Measurements from ENCODE around the gene ANKS1A. TPM values are rescaled to one million over a fixed set of nuclear protein-coding genes. Genes with fewer than 3 reads are reported as not detected.

The ANKS1A gene
- total and polyA plus RNA-seq, 3 experiments from 2014 or later, result 3.0 to 9.6 (median 8.7) TPM

GRCh38 chr6:35073211-35073610 is 184.2 kb downstream of the ANKS1A start:
- peak overlapping the region in 1 of 8 donors; percentile 50 for H3K27ac Mint-ChIP-seq
- no peak overlapping the region for H3K4me3 ChIP-seq (ENCODE audit: low read length)
- H3K4me3 Mint-ChIP-seq, result no peak overlapping the region
- H3K27me3 Mint-ChIP-seq, result no peaks in the 10 kb centered on the region
- no peaks in the 10 kb centered on the region for H3K4me1 Mint-ChIP-seq
- H3K27ac ChIP-seq (ENCODE audit: low read depth, low read length), result no peak overlapping the region
- DNase-seq, result peak in 1 of 5 donors; percentile 42
- H3K36me3 ChIP-seq (ENCODE audit: insufficient read depth, low read length), result no peaks in the 10 kb centered on the region
- POLR2A ChIA-PET, result no interaction called here
- H3K27me3 ChIP-seq (ENCODE audit: insufficient read depth, low read length, poor library complexity, severe bottlenecking), result no peaks in the 10 kb centered on the region
- peaks cover 0 to 48% (median 15%) of the 10 kb centered on the region in 3 donors for H3K36me3 Mint-ChIP-seq
- CTCF ChIA-PET, result no interaction called here
- no peaks in the 10 kb centered on the region for H3K9me3 Mint-ChIP-seq
- no peaks in the 10 kb centered on the region for H3K4me1 ChIP-seq (ENCODE audit: insufficient read depth, low read length)
- no peaks in the 10 kb centered on the region for H3K9me3 ChIP-seq (ENCODE audit: low read length)

GRCh38 chr6:35073766-35074471 is 184.9 kb downstream of the ANKS1A start:
- H3K27ac Mint-ChIP-seq, result no peak overlapping the region
- no peaks in the 10 kb centered on the region for H3K27me3 Mint-ChIP-seq
- no peaks in the 10 kb centered on the region for H3K9me3 ChIP-seq (ENCODE audit: low read length)
- no peaks in the 10 kb centered on the region for H3K4me1 Mint-ChIP-seq
- CTCF ChIA-PET, result no interaction called here
- no peaks in the 10 kb centered on the region for H3K9me3 Mint-ChIP-seq
- no peak overlapping the region for H3K4me3 Mint-ChIP-seq
- peaks cover 0 to 50% (median 13%) of the 10 kb centered on the region in 3 donors for H3K36me3 Mint-ChIP-seq
- H3K4me3 ChIP-seq (ENCODE audit: low read length), result no peak overlapping the region
- no peak overlapping the region for H3K27ac ChIP-seq (ENCODE audit: low read depth, low read length)
- no peaks in the 10 kb centered on the region for H3K27me3 ChIP-seq (ENCODE audit: insufficient read depth, low read length, poor library complexity, severe bottlenecking)
- no peaks in the 10 kb centered on the region for H3K4me1 ChIP-seq (ENCODE audit: insufficient read depth, low read length)
- POLR2A ChIA-PET, result no interaction called here
- DNase-seq, result no peak
- H3K36me3 ChIP-seq (ENCODE audit: insufficient read depth, low read length), result no peaks in the 10 kb centered on the region

DNA sequence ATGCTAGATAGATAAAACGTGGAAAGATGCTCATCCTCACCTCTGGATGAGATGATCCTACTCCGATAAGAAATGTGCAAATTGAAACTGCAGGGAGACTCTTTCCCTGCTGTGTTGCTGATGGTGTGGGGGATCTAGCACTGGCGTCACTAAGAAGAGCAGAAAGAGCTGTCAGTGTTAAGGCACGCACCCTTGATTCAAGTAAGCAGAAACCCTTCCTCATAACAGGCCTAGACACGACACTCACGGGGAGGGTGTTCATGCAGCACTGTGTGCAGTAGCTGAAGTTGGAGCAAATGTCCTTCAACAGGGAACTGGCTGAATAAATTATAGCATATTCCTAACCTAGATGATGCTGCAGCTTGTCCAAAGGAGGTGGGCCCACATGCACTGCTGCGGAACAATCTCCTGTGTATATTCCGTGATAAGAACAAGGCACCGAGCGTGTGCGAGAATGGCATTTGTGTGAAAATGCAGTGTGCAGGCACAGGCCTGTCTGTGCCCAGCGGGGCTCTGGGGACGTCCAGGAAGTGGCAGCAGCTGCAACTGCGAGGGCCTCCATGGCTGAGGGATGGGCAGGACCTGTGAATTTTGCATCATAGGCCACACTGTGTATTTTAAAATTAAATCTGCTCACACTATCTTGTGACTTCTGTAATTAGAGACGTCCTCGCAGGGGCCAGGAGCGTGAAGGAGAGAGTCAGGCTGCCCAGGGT is 188.1 kb downstream of the ANKS1A start:
- no peak for DNase-seq
- Histone ChIP-seq H3K4me1 (ENCODE audit: insufficient read depth, low read length) (no peaks in the 10 kb centered on the region), H3K27ac (ENCODE audit: low read depth, low read length) (no peak overlapping the region), H3K9me3 (ENCODE audit: low read length) (no peaks in the 10 kb centered on the region), H3K4me3 (ENCODE audit: low read length) (no peak overlapping the region), H3K27me3 (ENCODE audit: insufficient read depth, low read length, poor library complexity, severe bottlenecking) (no peaks in the 10 kb centered on the region), H3K36me3 (ENCODE audit: insufficient read depth, low read length) (no peaks in the 10 kb centered on the region)
- POLR2A ChIA-PET, result no interaction called here
- Mint-ChIP-seq H3K4me3 (no peak overlapping the region), H3K27ac (no peak overlapping the region), H3K4me1 (no peaks in the 10 kb centered on the region), H3K36me3 (peaks cover 0 to 69% (median 13%) of the 10 kb centered on the region in 3 donors), H3K9me3 (no peaks in the 10 kb centered on the region), H3K27me3 (no peaks in the 10 kb centered on the region)
- CTCF ChIA-PET, result no interaction called here

DNA sequence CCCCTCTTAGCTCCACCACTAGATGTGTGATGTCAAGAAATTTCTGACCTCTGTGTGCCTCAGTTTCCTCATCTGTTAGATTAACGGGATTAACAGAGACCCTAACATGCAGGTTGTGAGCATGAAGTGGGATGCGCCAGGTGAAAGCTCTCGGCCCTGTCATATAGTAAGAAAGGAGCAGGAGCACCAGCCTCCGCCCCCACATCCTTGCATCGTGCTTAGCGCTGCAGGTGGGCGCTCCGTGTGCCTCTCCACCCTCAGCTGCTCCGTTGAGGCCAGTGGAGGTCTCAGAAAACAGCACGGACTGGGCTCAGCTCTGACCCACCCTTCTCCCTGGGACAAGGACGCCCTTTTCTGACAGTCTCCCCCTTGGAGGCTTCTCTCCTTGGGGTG is 188.7 kb downstream of the ANKS1A start:
- Histone ChIP-seq H3K36me3 (ENCODE audit: insufficient read depth, low read length) (no peaks in the 10 kb centered on the region), H3K4me1 (ENCODE audit: insufficient read depth, low read length) (no peaks in the 10 kb centered on the region), H3K27ac (ENCODE audit: low read depth, low read length) (no peak overlapping the region), H3K9me3 (ENCODE audit: low read length) (no peaks in the 10 kb centered on the region), H3K27me3 (ENCODE audit: insufficient read depth, low read length, poor library complexity, severe bottlenecking) (no peaks in the 10 kb centered on the region), H3K4me3 (ENCODE audit: low read length) (no peak overlapping the region)
- DNase-seq, result no peak
- no peaks in the 10 kb centered on the region for H3K27me3 Mint-ChIP-seq
- H3K9me3 Mint-ChIP-seq, result no peaks in the 10 kb centered on the region
- H3K36me3 Mint-ChIP-seq, result peaks cover 0 to 72% (median 13%) of the 10 kb centered on the region in 3 donors
- ChIA-PET POLR2A (no interaction called here), CTCF (no interaction called here)
- H3K4me1 Mint-ChIP-seq, result no peaks in the 10 kb centered on the region
- no peak overlapping the region for H3K27ac Mint-ChIP-seq
- no peak overlapping the region for H3K4me3 Mint-ChIP-seq

GRCh38 chr6:35078226-35078850 is 189.3 kb downstream of the ANKS1A start:
- H3K27me3 Mint-ChIP-seq, result no peaks in the 10 kb centered on the region
- no peak for DNase-seq
- Histone ChIP-seq H3K27ac (ENCODE audit: low read depth, low read length) (no peak overlapping the region), H3K4me1 (ENCODE audit: insufficient read depth, low read length) (no peaks in the 10 kb centered on the region), H3K27me3 (ENCODE audit: insufficient read depth, low read length, poor library complexity, severe bottlenecking) (no peaks in the 10 kb centered on the region), H3K36me3 (ENCODE audit: insufficient read depth, low read length) (no peaks in the 10 kb centered on the region), H3K4me3 (ENCODE audit: low read length) (no peak overlapping the region), H3K9me3 (ENCODE audit: low read length) (no peaks in the 10 kb centered on the region)
- no peaks in the 10 kb centered on the region for H3K9me3 Mint-ChIP-seq
- H3K4me3 Mint-ChIP-seq, result no peak overlapping the region
- peaks cover 0 to 76% (median 13%) of the 10 kb centered on the region in 3 donors for H3K36me3 Mint-ChIP-seq
- ChIA-PET POLR2A (no interaction called here), CTCF (no interaction called here)
- H3K27ac Mint-ChIP-seq, result no peak overlapping the region
- H3K4me1 Mint-ChIP-seq, result no peaks in the 10 kb centered on the region

GRCh38 chr6:35078896-35079295 is 189.8 kb downstream of the ANKS1A start:
- Histone ChIP-seq H3K4me3 (ENCODE audit: low read length) (no peak overlapping the region), H3K36me3 (ENCODE audit: insufficient read depth, low read length) (no peaks in the 10 kb centered on the region), H3K27me3 (ENCODE audit: insufficient read depth, low read length, poor library complexity, severe bottlenecking) (no peaks in the 10 kb centered on the region), H3K27ac (ENCODE audit: low read depth, low read length) (no peak overlapping the region), H3K4me1 (ENCODE audit: insufficient read depth, low read length) (no peaks in the 10 kb centered on the region), H3K9me3 (ENCODE audit: low read length) (no peaks in the 10 kb centered on the region)
- Mint-ChIP-seq H3K9me3 (no peaks in the 10 kb centered on the region), H3K4me3 (no peak overlapping the region), H3K27me3 (no peaks in the 10 kb centered on the region), H3K36me3 (peaks cover 0 to 76% (median 13%) of the 10 kb centered on the region in 3 donors), H3K4me1 (no peaks in the 10 kb centered on the region), H3K27ac (no peak overlapping the region)
- ChIA-PET POLR2A (no interaction called here), CTCF (no interaction called here)
- no peak for DNase-seq

DNA sequence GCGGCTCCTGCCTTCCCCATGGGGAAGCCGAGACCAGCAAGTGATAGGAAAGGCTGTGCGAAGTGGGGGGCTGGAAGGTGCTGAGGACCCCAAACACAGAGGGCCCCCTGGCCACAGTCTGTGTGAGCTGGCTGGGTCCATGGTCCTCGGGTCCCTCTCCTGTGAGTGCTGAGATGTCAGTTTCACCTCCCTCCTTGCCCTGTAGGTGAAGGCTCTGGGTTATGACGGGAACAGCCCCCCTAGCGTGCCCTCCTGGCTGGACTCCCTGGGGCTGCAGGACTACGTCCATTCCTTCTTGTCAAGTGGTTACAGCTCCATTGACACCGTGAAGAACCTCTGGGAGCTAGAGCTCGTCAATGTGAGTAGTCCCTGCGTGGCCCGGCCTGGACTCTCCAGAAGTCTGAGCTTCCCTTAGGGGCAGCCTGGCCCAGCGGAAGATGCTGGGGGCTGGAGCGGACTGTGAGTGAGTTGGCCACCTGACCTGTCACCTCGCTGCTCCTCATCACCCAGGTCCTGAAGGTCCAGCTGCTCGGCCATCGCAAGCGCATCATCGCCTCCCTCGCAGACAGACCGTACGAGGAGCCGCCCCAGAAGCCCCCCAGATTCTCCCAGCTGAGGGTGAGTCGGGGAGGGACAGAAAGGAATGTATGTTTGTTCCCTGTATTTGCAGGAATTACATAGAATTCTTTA is 190.4 kb downstream of the ANKS1A start:
- no peak overlapping the region for H3K4me3 Mint-ChIP-seq
- H3K36me3 Mint-ChIP-seq, result peaks cover 0 to 74% (median 13%) of the 10 kb centered on the region in 3 donors
- no peaks in the 10 kb centered on the region for H3K9me3 Mint-ChIP-seq
- H3K4me3 ChIP-seq (ENCODE audit: low read length), result no peak overlapping the region
- H3K27ac Mint-ChIP-seq, result no peak overlapping the region
- no peaks in the 10 kb centered on the region for H3K4me1 Mint-ChIP-seq
- H3K9me3 ChIP-seq (ENCODE audit: low read length), result no peaks in the 10 kb centered on the region
- no peaks in the 10 kb centered on the region for H3K4me1 ChIP-seq (ENCODE audit: insufficient read depth, low read length)
- H3K36me3 ChIP-seq (ENCODE audit: insufficient read depth, low read length), result no peaks in the 10 kb centered on the region
- H3K27me3 Mint-ChIP-seq, result no peaks in the 10 kb centered on the region
- H3K27me3 ChIP-seq (ENCODE audit: insufficient read depth, low read length, poor library complexity, severe bottlenecking), result no peaks in the 10 kb centered on the region
- POLR2A ChIA-PET, result no interaction called here
- CTCF ChIA-PET, result no interaction called here
- no peak for DNase-seq
- H3K27ac ChIP-seq (ENCODE audit: low read depth, low read length), result no peak overlapping the region

Measured in CD8-positive, alpha-beta memory T cell (primary cell).